Cardiac muscle cell (in vitro differentiated cells and primary cell): ENCODE data around the gene FBRSL1. TPM values are rescaled to one million over a fixed set of nuclear protein-coding genes. Genes with fewer than 3 reads are reported as not detected.

Experiments used
- DNase-seq, 2 donors: peaks; one replicate each; pipeline versions ENCODE4 v3.0.0 to v3.0.0-alpha.2; 2010 to 2017; ENCODE audit warnings: low read depth in 1 of 2, low spot score in 1 of 2
- H3K27ac ChIP-seq: fragments of 200-600 bp; sonication (generic); 2 replicates; pipeline ENCODE4 v1.5.1; 2016
- H3K27me3 ChIP-seq: fragments of 200-600 bp; sonication (generic); 2 replicates; pipeline ENCODE4 v1.6.0; 2016; ENCODE audit warnings: control low read depth
- H3K36me3 ChIP-seq: fragments of 200-600 bp; sonication (generic); 2 replicates; pipeline ENCODE4 v1.5.1; 2016; ENCODE audit warnings: control low read depth
- H3K4me1 ChIP-seq: fragments of 200-600 bp; sonication (generic); 2 replicates; pipeline ENCODE4 v1.8.1; 2017; ENCODE audit warnings: low read depth, mild to moderate bottlenecking, mixed run types
- H3K4me3 ChIP-seq: fragments of 200-600 bp; sonication (generic); 2 replicates; pipeline ENCODE4 v1.5.1; 2016; ENCODE audit warnings: mild to moderate bottlenecking
- H3K9me3 ChIP-seq: fragments of 200-600 bp; sonication (generic); 2 replicates; pipeline ENCODE4 v1.5.1; 2017; ENCODE audit warnings: low read depth, mild to moderate bottlenecking, control low read depth
- polyA plus RNA-seq: library from polyadenylated mRNA; unstranded; fragments of >200 nt; fragmentation: Nextera tagmentation; extraction: Ambion mirVana; gene quantifications from 2 replicates; pipeline ENCODE4 v1.2.1, GENCODE V29; 2016
- total RNA-seq: library from RNA; depleted of rRNA; stranded (reverse); fragments of >200 nt; gene quantifications from 2 replicates; pipeline ENCODE4 v1.2.3, GENCODE V29; 2016
- TF ChIP-seq, protein P1 (sequence below): IDR thresholded peaks from 2 replicates; pipeline ENCODE4 v1.5.1; 2012; ENCODE audit warnings: low read depth, mild to moderate bottlenecking, low read length

FBRSL1 gene
- total and polyA plus RNA-seq, 2 experiments from 2014 or later: 37.3 to 45.0 TPM

DNA sequence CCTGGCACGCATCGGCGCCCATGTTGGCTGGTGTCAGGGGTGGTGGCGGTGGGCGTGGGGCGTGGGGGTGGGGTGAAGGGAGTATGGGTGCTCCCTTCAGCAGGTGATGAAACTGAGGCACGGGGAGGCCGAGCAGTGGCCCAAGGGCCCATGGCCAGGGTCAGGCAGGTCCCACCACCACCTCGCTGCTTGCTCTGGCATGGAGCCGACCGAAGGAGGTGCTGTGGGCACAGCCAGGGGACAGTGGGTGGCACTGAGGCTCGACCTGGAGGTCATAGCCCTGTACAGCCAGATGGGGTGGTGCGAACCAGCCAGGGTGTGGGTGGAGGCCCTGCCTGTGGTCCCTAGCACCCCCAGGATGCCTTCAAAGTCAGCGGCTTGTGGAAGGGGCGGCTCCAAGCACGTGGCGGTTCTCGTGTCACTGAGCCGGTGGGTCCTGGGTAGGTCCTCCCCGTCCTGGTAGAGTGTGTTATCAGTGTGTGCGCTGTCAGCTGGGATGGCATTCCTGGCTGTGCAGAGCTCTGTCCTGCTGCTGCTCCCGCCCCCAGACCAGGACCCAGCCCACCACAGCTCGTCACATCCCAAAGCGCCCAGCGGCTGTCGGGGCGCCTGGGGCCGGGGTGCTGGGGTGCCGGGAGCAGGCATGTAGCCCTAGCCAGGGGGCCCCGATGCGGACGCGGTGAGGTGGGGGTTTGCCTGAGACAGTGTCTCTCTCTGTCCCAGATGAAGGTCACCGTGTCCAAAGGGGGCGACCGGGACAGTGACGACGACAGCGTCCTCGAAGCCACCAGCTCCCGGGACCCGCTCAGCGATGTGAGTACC, 35.3 kb downstream of the FBRSL1 start:
- no peak overlapping the region for H3K4me3 ChIP-seq
- H3K27me3 ChIP-seq: no peaks in the 10 kb centered on the region
- H3K4me1 ChIP-seq: no peaks in the 10 kb centered on the region
- TF ChIP-seq, protein P1, sequence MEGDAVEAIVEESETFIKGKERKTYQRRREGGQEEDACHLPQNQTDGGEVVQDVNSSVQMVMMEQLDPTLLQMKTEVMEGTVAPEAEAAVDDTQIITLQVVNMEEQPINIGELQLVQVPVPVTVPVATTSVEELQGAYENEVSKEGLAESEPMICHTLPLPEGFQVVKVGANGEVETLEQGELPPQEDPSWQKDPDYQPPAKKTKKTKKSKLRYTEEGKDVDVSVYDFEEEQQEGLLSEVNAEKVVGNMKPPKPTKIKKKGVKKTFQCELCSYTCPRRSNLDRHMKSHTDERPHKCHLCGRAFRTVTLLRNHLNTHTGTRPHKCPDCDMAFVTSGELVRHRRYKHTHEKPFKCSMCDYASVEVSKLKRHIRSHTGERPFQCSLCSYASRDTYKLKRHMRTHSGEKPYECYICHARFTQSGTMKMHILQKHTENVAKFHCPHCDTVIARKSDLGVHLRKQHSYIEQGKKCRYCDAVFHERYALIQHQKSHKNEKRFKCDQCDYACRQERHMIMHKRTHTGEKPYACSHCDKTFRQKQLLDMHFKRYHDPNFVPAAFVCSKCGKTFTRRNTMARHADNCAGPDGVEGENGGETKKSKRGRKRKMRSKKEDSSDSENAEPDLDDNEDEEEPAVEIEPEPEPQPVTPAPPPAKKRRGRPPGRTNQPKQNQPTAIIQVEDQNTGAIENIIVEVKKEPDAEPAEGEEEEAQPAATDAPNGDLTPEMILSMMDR: no peak
- DNase-seq: no peak
- no peaks in the 10 kb centered on the region for H3K36me3 ChIP-seq
- H3K9me3 ChIP-seq: no peaks in the 10 kb centered on the region
- no peak overlapping the region for H3K27ac ChIP-seq

DNA sequence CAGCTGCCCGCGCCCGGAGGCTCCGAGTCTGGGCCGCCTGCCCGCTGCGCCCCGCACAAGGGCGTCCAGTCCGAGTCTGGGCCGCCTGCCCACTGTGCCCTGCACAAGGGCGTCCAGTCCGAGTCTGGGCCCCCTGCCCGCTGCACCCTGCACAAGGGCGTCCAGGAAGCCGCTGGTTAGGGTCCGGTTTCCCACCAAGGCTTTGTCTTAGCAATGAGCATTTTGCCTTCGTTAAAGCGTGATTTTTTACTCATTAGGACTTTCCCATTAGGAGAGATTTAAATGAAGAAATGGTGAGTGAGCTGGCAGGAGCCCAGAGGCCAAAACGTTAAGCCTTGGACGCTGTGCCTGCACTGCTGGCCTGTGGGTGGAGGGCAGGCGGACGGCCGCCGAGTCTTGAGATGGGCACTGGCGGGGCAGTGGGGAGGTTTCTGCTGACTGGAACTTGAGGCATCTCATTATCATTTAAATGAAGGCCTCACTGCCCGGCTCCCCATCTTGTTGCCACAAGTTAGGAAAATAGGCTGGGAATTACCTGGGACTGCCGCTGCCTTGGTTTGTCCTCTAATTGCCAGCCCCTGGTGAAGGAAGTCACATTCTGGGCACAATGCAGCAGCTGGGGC, 36.0 kb downstream of the FBRSL1 start:
- Histone ChIP-seq H3K27ac (no peak overlapping the region), H3K9me3 (no peaks in the 10 kb centered on the region), H3K4me1 (no peaks in the 10 kb centered on the region), H3K27me3 (no peaks in the 10 kb centered on the region), H3K36me3 (no peaks in the 10 kb centered on the region), H3K4me3 (no peak overlapping the region)
- TF ChIP-seq, protein P1: no peak
- DNase-seq: no peak

DNA sequence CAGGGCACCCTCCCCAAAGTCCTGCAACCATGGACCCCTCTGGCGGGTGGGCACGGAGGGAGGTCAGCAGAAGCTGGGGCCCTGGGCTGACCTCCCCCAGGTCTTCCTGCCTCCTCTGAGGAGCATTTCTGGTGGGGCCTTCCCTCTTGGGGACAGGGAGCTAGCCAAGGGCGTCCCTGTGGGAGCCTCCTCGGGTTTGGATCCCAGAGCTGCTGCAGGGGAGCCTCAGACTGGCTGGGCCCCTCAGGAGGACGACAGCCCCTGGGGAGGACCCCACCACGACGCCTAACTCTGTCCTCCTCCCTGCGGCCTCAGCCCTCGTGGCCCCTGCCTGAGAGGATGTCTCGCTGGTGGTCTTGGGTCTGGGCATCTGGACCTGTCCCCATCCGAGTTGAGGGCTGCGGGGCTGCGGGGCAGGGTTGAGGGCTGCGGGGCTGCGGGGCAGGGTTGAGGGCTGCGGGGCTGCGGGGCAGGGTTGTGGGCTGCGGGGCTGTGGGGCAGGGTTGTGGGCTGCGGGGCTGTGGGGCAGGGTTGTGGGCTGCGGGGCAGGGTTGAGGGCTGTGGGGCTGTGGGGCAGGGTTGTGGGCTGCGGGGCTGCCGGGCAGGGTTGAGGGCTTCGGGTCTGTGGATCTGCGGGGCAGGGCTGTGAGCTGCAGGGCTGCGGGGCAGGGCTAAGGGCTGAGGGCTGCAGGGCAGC, 37.4 kb downstream of the FBRSL1 start:
- H3K27me3 ChIP-seq: no peaks in the 10 kb centered on the region
- H3K4me3 ChIP-seq: no peak overlapping the region
- H3K27ac ChIP-seq: no peak overlapping the region
- no peaks in the 10 kb centered on the region for H3K36me3 ChIP-seq
- TF ChIP-seq, protein P1: no peak
- no peaks in the 10 kb centered on the region for H3K9me3 ChIP-seq
- no peak for DNase-seq
- H3K4me1 ChIP-seq: no peaks in the 10 kb centered on the region

DNA sequence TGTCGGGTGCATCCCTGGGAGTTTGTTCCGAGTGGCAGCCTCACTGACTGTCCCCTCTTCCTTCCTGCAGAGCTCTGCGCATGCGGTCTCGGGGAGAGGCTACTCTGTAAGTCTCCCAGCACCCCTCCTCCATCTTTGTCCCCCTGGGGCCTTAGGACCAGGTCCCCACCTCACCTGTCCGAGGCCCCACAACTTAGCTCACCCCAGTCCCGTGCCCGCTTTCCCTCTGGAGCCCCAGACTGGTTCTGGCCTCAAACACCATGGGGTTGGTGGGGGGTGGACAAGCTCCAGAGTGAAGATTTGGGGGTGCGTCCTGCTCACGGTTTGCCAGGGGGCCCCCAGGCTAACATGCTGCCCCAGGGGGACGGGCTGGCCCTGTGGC, 37.9 kb downstream of the FBRSL1 start:
- no peak for DNase-seq
- TF ChIP-seq, protein P1: no peak
- Histone ChIP-seq H3K4me3 (no peak overlapping the region), H3K27ac (no peak overlapping the region), H3K27me3 (no peaks in the 10 kb centered on the region), H3K36me3 (no peaks in the 10 kb centered on the region), H3K4me1 (no peaks in the 10 kb centered on the region), H3K9me3 (no peaks in the 10 kb centered on the region)

DNA sequence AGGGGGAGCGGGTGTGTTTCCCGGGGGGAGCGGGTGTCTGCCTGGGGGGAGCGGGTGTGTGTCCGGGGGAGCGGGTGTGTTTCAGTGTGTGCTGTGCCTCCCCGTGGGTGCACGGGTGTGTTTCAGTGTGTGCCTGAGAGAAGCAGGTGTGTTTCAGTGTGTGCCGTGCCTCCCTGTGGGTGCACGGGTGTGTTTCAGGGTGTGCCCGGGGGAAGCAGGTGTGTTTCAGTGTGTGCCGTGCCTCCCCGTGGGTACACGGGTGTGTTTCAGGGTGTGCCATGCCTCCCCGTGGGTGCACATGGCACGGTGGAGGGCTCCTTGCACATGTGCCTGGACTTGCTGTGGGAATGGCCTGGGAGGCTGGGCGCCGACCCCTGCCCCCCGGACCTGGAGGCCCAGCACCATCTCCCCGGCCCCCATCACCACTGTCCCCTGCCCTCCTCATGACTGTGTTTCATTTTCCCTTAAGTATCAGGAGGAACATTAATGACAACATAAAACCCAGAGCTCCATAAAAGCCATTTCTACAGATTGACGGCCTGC, 38.7 kb downstream of the FBRSL1 start:
- H3K27ac ChIP-seq: no peak overlapping the region
- TF ChIP-seq, protein P1: no peak
- H3K27me3 ChIP-seq: no peaks in the 10 kb centered on the region
- H3K4me3 ChIP-seq: no peak overlapping the region
- H3K36me3 ChIP-seq: no peaks in the 10 kb centered on the region
- H3K4me1 ChIP-seq: no peaks in the 10 kb centered on the region
- no peak for DNase-seq
- H3K9me3 ChIP-seq: no peaks in the 10 kb centered on the region
